ENCODE data around the gene METTL25B.

The METTL25B gene

GRCh38 chr1:156703741-156704140, 24.5 kb upstream of the METTL25B start:
- peak overlapping the region; percentile 39; the same call in 1 of the 2 replicates for H3K27ac ChIP-seq
- TF ChIP-seq, protein P1, sequence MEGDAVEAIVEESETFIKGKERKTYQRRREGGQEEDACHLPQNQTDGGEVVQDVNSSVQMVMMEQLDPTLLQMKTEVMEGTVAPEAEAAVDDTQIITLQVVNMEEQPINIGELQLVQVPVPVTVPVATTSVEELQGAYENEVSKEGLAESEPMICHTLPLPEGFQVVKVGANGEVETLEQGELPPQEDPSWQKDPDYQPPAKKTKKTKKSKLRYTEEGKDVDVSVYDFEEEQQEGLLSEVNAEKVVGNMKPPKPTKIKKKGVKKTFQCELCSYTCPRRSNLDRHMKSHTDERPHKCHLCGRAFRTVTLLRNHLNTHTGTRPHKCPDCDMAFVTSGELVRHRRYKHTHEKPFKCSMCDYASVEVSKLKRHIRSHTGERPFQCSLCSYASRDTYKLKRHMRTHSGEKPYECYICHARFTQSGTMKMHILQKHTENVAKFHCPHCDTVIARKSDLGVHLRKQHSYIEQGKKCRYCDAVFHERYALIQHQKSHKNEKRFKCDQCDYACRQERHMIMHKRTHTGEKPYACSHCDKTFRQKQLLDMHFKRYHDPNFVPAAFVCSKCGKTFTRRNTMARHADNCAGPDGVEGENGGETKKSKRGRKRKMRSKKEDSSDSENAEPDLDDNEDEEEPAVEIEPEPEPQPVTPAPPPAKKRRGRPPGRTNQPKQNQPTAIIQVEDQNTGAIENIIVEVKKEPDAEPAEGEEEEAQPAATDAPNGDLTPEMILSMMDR (conservative IDR thresholded peaks at IDR 0.05): no peak

GRCh38 chr1:156704166-156704711, 24.0 kb upstream of the METTL25B start:
- peak overlapping the region; percentile 39; the same call in 1 of the 2 replicates for H3K27ac ChIP-seq
- TF ChIP-seq, protein P1 (conservative IDR thresholded peaks at IDR 0.05): no peak

DNA sequence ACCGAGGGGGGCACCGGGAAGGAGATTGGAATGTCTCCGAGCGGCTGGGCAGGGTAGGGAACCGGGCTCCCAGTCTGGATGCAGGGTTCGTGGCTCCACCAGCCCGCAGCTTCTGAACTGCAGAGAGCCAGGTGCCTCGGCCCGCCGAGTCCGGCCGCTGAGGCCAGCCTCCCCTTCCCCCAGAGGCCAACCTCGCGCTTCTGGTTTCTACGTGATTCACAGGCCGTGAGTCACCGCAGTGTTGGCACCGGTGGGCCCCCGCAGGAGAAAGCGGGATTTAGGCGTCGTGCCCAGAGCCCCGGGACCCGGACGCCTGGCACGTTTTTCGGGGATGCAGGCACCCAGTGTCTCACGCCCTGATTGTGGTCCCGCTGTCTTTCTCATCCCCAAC, 23.3 kb upstream of the METTL25B start:
- TF ChIP-seq, protein P1 (conservative IDR thresholded peaks at IDR 0.05): no peak

GRCh38 chr1:156705321-156705917, 22.9 kb upstream of the METTL25B start, which contains the start of gene CRABP2:
CRABP2 (minus strand) TSS chr1:156705583; CDS start chr1:156705446, 137 bp downstream.
- peak within 1 kb of the TSS; percentile 16; the same call in 1 of the 2 replicates for H3K27ac ChIP-seq
- TF ChIP-seq, protein P1 (conservative IDR thresholded peaks at IDR 0.05): no peak

More for the DNA sequence above, 23.3 kb upstream of the METTL25B start:
- peak overlapping the region; percentile 16; the same call in 1 of the 2 replicates for H3K27ac ChIP-seq

DNA sequence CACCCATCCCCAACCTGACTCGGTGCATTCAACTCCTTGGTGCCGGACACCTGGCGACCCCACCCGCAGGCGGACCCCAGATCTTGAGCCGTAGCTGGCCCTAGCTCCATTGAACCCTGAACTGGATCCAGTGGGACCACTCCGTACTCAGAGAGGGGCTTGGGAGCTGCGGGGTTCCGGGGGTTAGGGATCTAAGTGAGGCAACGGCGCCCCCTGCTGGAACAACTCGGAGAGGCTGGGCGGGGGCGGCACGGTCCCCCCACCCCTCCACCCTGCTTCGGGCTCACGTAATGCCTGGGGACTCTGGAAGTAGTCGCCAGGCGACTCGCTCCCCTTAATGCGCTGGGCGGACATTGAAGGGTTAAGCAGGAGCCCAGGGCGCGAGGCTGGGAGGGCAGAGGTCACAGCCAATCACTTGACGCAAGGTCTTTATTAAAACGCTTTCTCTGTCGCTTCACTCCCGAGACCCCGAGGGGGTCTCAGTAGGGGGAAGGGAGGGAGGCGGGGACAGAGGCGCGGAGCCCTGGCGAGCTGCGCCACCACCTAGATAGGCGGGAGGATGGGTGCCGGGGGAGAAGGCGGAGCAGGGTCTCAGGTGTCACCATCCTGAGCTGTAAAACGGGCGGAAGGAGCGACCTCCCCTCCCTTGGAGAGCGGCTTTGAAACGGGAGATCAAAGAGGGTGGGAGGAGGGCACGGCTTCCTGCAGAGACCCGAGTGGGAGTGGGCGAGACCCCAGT, 22.2 kb upstream of the METTL25B start:
- TF ChIP-seq, protein P1 (conservative IDR thresholded peaks at IDR 0.05): peak; percentile 87
- H3K27ac ChIP-seq: peak overlapping the region; percentile 16; the same call in 1 of the 2 replicates

DNA sequence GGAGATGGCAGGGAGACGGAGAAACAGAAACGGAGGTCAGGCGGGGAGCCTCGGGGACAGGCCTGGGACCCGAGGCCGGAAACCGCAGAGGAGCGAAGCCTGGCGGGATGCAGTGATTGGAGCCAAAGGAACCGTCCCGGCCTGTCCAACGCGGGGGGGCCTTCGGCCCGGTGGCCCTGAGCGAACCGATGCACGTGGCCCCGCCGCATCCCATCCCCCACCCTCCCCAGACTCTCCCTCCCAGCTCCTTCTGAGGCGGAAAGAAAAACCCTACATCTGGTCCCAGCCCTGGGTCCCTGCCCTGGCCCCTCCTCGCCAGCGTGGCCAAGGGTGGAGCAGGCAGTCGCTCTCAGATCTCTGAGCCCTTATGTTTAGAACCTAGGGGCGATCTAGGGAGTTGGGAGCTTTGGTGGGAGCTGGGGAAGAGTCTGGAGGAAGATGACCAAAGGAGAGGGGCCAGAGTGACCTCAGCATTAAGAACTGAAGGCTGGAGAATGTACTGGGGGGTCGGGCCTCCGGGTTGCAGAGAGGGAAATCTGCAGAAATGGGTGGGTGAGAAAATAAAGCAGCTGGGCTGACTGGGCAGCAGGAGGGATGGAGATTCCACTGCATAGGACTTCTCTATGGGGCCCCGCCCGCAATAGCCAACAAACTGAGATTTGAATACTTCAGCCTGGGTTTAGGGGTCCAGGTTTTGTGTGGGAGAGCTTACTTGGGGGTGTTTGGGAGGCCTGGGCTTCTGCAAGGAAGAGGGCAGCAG, 21.4 kb upstream of the METTL25B start:
- H3K27ac ChIP-seq: no peak overlapping the region
- TF ChIP-seq, protein P1 (conservative IDR thresholded peaks at IDR 0.05): no peak

Data from VCaP (cell line).